GM18511 (cell line): ENCODE results near the gene LRRC36.

Source experiments
- ATAC-seq: cut with Tn5 transposase; IDR thresholded peaks from one replicate; pipeline ENCODE4 v1.9.1; 2021; ENCODE audit warnings: mild to moderate bottlenecking, moderate library complexity; ENCODE audit not compliant: unreplicated experiment

LRRC36 gene

DNA sequence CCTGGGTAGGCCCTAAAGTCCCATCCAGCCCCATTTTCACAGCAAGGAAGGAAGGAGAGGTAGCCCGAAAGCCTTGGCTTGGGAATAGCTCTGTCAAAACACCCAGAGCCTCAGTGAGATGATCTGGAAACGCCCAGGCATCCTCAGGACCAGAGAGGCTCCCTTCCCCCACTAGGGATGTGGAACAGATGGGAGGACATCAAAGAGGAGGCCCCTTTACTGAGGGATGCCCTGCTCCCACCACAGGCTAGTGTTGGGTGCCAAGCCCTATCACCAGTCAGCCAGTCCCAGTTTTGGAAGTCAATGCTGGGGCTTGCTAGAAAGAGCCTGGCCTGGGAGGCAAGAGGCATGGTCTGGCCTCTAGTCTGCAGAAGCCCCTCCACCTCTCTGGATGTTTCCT lies 62.0 kb downstream of the LRRC36 start:
- no peak for ATAC-seq

DNA sequence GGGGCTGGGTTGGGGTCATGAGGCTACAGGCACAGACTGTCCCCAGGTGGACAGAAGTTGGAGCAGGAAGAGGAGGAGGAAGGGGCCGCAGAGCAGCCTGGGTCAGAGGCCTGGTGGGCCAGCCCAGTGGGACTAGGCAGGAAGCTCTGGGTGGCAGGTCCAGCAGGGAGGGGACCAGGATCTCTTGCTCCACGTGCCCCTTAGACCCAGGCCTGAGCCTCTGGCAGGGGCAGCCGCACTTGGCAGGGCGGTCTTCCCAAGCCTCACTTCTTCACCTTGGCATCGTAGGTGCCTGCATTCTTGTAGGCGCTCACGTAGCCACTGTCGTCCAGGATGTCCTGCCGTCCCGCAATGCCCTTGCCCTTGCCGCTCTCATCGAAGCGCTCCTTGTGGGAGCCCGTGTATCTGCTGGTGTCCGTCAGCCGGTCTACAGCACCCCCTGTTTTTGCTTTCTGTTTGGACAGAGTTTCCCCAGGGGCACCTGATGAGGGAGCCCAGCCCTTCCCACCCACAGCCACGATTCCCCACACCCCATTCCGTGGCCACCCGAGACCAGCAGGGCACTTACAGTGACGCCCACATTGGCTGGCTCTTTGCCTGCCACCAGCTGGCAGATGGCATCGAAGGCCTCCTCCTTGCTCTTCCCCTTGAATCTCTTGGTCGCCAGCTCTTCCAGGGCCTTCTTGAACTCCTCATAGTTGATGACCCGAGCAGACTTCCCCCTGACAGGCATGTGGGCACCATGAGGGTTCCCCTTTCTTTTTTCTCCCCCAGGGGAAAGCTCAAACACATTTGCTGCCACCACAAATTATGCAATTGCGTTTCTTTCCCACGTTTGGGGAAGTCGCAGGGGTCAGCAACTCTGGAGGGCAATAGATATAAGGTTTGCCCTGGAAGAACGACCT lies 63.5 kb downstream of the LRRC36 start:
- ATAC-seq: no peak

DNA sequence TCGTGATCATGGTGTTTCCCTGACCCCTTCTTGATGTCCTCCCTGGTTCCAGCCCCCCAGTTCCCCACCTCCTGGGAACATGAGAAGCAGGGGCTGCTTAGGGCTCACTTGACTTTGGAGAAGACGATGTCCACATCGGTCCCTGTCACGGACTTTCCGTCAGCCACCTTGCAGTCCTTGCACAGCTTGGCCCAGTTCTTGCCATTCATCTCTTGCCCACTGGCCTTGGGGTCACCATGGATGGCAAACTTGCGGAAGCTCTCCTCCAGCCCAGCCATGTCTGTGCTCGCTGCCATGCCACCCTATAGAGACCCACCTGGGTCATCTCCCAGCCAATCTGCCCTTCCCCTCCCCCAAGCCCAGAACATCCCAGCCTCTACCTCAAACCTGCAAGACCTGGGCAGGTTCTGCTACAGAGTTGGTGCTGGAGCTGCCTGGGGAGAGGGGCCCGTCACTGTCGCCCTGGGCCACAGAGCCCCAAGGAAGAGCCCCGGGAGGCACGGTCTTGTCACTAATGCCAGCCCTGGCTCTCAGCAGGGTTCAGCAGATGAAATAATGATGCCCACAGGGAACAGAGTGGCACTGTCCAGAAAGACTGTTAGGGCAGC lies 64.3 kb downstream of the LRRC36 start:
- ATAC-seq: no peak

DNA sequence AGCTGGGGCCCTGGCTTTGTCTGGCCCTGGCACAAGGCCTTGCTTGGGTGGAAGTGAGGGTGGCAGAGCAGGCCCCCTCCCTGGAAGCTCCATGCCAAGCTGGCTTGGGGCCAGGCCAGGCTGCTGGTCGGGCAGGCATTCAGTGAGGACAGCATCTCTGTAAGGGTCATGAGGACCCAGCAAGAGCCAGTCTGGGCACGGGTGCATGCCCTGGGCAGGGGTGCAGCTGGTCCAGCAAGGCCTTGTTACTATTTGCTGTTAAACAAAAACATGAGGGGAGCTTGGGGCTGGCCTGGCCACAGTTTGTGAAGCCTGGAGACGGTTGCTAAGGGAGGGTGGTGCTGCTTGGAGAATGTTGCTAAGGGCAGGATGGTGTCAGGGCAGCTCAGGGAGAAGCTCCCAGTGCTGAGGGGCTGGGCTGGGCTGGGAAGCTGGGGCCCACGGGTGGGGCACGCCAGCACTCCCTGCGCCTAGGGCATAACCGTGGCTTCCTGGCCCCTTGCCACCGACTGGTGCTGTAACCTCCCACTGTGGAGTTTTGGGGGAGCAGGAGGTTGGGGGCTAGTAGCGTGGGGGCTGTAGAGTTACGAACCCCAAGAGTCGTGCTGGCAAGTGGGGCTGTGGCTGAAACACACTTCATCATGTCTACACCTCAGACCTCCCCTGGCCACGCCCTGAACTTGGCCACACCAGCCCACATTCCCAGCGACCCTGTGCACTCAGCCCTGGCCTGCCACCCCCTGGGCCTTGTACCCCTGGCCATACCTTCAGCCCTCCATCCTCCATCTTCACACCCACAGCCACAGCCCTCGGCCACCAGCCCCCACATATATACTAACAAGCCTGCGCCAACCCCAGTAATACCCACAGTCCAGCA lies 65.0 kb downstream of the LRRC36 start:
- ATAC-seq: no peak

DNA sequence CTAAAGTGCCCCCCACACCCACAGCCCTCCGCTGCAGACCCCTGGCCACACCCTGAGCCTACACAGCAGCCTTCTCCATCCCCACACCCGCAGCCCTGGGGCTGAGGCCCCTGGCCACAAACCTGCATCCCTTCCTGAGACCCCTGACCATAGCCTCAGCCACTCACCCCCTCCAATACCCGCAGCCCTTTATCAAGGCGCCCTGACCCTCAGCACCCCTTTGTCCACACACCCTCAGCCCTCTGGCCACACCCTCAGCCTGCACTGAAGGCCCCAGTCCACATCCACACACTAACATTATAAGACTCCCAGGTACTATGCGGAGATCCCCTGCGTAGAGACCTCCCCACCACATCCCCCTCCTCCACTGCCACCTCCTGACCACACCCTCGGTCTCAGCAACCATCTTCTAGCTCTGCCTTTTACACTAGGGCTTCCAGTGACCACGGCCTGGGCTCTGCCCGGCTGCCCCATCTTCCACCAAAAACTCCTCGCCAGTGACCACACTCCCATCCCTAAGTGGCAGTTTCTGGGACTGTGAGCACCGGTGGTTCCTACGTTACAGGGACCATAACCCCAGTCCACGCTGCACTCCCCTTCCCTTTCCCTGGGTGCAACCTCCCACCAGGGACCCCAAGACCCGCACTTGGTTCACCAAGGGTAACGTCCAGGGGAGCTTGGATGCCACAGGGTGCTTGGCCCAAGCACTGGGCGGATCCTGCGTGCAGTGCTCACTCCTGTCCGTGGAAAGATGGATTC lies 65.9 kb downstream of the LRRC36 start:
- ATAC-seq: no peak

- no peak for ATAC-seq
Observed at GRCh38 chr16:67393111-67393787, 66.6 kb downstream of the LRRC36 start, which contains the start of gene TPPP3. Gene TPPP3, minus strand, starts transcription at chr16:67393498. Its CDS starts 2,387 bp downstream, at chr16:67391111.

DNA sequence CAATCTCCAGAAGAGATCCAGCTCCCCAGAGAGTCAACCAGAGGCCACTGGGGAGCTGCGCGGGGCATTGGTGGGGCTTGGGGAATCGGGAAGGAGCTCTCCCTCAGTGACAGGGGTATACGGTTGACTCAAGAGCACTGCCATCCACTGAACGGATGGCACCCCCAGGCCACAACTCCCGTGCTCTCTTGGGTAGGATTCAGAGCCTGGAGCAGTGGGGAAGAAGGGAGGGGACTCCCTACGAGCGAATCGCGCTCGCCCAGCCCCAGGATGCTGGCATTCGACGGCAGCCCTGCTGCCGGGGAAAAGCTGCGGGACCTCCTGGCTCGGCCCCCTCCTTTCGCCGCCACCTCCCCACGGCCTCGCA lies 67.2 kb downstream of the LRRC36 start:
- ATAC-seq: no peak

DNA sequence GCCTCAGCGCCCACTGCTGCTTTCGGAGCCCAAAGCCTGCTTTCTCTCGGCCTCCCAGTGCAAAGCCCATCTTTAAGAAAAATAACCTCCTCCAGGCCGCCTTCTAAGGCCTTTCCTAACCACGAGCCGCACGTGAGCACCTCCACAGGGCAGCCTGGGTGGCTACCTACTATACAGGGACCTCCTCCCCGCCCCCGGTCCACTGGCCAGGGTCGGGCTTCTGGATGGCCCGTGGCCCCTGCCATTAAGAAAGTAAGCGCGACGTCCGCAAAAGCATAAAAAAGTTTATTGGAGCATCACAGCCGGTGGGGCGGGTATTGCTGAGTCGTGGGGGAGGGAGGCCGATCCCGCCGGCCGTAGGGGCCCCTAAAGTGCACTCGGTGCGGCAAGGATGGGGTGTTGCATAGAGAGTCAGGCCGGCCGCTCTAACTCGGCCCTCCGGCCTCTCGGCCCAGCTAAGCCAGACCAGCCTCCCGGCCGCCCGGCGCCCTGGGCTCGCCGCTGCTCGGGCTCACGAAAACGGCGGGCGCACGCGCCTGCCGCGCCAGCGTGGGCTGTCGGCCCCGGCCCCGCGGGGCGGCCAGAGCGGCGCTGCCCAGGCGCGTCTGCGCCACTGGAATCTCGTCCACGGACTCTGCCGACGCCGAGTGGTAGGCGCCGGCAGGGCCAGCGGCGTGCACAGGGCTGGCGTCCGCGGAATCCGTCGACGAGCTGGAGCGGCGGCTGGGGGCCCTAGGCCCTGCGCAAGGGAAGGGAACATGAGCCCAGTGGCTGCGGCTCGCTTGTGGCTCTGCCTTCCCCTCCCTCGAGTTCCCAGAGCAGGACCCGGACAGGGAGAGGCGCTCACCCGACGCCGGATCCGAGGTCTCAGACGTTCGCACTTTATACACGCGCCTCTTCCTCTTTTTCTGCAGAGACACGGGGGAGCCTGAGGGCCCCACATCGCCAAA lies 67.8 kb downstream of the LRRC36 start:
- ATAC-seq: no peak

GRCh38 chr16:67395105-67395457 lies 68.5 kb downstream of the LRRC36 start:
- ATAC-seq: no peak

DNA sequence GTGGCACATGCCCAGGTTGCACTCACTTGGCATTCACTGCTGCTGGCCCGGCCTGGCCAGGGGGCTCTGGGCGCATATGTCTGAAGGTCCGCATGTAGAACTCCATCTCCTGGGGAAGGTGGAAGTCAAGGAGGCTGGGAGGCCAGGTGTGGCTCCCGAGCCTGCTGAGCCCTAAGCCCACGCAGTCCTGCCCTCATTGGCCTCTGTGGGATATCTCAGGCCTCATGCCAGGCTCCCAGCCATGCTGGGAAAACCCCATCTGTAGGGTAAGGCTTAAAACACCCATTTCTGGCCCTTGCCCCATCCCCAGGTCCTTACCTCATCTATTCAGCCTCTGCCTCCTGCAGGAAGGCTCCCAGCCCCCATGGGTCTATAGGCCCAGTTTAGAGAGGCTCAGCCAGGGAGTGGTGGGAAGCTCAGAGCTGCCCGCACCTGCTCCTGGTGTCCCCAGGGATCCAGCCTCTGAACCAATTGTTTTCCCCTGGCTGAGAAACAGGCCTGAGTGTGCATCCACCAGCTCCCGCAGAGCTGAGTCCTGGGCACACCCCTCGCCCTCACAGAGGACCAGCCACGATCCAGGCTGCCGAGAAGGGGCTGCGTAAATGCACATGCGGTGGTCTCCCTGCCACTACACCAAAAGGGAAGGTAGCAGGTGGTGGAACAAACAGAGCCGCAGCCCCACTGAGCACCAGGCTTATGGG lies 69.0 kb downstream of the LRRC36 start:
- ATAC-seq: no peak

DNA sequence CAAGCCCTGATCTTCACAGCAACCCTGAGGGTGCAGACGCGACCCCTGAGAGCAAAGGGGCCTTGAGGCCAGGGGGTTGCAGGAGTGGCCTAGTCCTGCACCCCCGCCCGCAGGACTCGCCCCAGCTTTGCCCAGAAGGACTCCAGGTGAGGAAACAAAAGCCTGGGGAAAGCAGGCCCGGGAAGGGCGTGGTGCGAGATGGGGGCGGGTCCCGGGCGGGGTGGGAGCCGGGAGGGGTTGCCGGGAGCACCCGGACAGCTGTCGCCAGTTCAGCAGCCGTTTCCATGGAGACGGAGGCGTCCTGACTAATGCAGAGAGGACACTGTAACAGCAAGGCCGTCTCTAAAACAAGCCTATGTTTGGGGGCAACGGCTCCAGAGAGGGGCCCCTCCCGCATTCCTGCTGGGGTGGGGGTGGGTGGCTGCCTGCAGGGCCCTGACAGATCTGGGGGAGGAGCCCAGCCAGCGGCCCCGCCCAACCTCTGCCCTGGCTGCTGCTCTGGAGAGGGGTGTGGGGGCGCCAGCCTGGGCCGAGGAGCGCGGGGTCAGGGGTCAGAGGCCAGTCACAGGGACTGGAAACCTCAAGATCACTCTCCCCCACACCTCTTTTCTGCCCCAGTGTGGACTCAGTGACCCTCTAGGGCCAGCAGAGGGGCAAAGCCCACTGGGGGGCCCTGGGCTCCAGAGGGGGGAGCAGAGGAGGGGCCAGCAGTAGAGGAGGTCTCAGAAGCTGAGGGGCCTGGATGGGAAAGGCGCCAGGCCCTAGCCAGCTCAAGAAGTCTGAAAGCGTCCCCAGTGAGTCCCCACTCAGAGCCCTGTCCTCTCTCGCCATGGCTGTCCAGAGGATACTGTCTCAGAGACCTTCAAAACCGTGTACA lies 69.8 kb downstream of the LRRC36 start:
- no peak for ATAC-seq

- ATAC-seq: no peak
Observed at GRCh38 chr16:67397036-67397801, 70.6 kb downstream of the LRRC36 start.

GRCh38 chr16:67397812-67398545 lies 71.4 kb downstream of the LRRC36 start:
- ATAC-seq: no peak

DNA sequence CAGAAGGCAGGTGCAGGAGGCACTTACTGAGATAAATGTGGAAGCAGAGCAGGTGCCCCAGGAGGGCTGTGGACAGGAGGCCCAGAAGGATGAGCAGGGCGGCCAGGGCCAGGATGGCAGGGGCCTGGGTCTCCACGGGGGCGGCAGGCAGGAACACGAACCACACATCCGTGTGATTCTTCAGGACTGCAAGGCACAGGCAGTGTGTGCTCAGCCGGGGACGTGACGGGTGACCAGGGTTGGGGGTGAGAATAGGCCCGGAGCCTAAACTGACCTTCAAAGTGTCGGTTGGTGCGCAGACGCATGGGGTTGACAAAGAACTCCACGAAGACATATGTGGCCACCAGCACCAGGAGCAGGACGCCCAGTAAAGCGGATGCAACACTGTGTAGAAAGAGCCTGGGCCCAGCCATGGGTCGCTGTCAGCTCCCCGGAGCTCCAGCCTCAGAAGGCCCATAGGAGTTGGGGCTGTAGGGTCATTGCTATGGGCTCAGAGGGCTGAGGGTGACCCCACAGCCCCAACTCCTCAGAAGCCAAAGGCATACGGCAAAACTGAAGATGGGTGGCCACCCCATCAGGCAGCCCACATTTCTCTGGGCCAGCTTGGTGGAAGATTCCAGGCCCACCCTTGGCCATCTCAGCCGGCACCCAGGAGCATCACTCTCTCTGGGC lies 72.1 kb downstream of the LRRC36 start:
- ATAC-seq: no peak

GRCh38 chr16:67399218-67399733 lies 72.7 kb downstream of the LRRC36 start:
- ATAC-seq: no peak
